Stimulated activated CD8-positive, alpha-beta memory T cell treated with anti-CD3 and anti-CD28 coated beads, Interleukin-2, amount 100 ng/mL, for 48 hours (primary cell): Measurements from ENCODE around the gene TTC39B.
"Not testable (repeated sequence)": the region's sequence is repeated elsewhere in the genome, so short reads cannot be mapped to it uniquely, and the experiment has no call there.

ENCODE experiments used
- DNase-seq, 2 donors: peaks; one replicate each; pipeline ENCODE4 v3.0.0-alpha.2; 2020; ENCODE audit warnings: low read depth in 2 of 2

TTC39B gene

GRCh38 chr9:15306757-15307522, at the start of gene TTC39B:
TTC39B (minus strand) TSS chr9:15307216; CDS start chr9:15307125, 91 bp downstream.
- peak; percentile 82 to 88 for DNase-seq

DNA sequence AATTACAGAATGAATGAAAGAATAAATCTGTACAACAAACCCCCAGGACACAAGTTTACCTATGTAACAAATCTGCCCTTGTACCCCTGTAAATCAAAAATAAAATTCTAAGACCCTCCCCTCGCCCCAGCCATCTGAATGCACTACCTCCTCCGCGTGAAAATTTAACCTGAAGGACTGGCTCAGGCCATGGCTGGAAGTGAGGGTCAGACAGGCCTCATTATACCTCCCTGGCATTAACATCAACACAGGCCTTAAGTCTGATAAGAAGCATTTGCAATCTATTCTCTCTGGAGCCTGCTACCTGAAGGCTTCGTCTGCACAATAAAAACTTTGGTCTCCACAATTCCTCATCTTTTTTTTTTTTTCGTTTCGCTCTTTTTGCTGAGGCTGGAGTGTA, 48.7 kb upstream of the TTC39B start:
- DNase-seq: no peak

DNA sequence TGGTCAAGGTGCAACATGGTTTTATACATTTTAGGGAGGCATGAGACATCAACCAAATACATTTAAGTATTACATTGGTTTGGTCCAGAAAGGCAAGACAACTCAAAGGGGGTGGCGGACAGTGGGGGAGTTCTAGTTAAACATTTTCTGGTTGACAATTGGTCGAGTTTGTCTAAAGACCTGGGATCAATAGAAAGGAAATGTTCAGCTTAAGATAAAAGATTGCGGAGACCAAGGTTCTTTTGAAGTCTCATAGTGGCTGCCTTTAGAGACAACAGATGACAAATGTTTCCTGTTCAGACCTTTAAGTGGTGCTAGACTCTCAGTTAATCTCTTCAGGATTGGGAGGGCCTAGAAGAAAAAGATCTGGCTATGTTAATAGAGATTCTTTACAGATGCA, 47.7 kb upstream of the TTC39B start:
- no peak for DNase-seq

DNA sequence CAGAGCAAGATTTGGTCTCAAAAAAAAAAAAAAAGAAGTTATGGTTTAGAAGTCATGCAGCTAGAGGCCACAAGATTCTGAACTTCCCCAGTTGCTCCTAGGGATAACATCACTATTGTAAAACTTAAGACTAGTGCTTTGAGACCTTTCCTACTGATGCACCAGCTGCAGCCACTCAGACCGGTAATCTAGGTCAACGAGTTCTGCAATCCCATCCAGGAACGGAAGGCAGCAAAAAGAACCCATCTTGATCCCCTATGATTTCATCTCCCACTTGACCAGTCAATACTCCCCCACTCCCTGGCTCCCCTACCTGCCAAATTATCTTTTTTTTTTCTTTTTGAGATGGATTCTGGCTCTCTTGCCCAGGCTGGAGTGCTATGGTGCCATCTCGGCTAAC, 46.9 kb upstream of the TTC39B start:
- no peak for DNase-seq

- DNase-seq: no peak
These were observed 45.3 kb upstream of the TTC39B start for GRCh38 chr9:15352306-15352705.

DNA sequence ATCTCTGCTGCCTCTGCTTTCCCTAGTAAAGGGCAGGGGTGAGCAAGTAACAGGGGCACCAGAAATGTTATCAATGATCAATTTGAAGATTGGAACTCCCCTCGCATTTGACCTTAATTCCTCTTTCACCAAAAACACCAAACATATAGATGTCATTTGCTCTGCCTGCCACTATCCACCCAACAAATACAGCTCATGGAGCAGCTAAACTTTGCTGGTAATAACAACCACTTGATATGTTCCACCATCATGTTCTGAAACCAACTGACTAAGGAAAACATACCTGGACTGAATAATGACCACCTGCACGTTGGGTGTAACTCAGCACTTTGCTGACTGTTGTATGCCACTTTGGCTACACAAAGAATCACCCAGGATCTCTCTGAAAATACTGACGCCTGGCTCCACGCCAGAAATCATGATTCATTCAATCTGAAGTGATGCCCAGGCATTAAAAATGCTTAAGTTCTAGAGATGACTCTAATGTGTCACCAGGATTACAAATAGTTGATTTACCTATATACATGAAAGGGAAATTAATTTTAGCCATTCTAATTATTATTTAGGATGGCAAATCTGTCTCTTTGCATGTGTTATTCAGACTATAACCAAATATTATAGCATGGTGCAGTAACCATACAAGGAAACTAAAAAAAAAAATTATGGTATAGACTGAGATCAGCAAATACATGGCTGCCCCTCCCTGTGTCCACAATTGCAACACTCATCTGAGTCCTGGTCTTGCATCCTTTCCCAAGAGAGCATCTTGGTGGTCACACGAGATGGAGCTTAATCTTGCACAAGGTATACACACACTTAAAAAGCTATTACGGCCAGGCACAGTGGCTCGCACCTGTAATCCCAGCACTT, 43.1 kb upstream of the TTC39B start:
- no peak for DNase-seq

GRCh38 chr9:15346837-15347236, 39.8 kb upstream of the TTC39B start:
- no peak for DNase-seq

- DNase-seq: no peak
These were observed 37.2 kb upstream of the TTC39B start for GRCh38 chr9:15344191-15344590.

- no peak for DNase-seq
These were observed 26.4 kb upstream of the TTC39B start for GRCh38 chr9:15333376-15333881.

- no peak for DNase-seq
These were observed 25.9 kb upstream of the TTC39B start for GRCh38 chr9:15332939-15333338.

- no peak for DNase-seq
These were observed 22.6 kb upstream of the TTC39B start for GRCh38 chr9:15329539-15330109.

- DNase-seq: no peak
These were observed 21.9 kb upstream of the TTC39B start for GRCh38 chr9:15328946-15329345.

DNA sequence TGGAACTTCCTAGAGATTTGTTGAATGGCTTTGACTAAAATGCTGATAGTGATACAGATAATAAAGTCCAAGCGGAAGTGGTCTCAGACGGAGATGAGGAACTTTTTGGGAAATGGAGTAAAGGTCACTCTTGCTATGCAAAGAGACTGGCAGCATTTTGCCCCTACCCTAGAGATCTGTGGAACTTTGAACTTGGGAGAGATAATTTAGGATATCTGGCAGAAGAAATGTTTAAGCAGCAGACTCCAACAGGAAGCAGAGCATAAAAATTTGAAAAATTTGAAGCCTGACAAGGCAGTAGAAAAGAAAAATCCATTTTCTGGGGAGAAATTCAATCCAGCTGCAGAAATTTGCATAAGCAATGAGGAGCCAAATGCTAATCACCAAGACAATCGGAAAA, 15.7 kb upstream of the TTC39B start:
- not testable (repeated sequence) for DNase-seq

DNA sequence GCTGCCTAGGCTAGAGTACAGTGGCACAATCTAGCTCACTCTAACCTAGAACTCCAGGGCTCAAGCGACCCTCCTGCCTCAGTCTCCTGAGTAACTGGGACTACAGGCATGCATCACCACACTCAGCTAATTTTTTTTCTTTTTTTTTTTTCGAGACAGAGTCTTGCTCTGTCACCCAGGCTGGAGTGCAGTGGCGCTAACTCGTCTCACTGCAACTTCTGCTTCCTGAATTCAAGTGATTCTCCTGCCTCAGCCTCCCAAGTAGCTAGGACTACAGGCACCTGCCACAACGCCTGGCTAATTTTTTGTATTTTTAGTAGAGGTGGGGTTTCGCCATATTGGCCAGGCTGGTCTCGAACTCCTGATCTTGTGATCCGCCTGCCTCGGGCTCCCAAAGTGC, 12.6 kb upstream of the TTC39B start:
- not testable (repeated sequence) for DNase-seq

DNA sequence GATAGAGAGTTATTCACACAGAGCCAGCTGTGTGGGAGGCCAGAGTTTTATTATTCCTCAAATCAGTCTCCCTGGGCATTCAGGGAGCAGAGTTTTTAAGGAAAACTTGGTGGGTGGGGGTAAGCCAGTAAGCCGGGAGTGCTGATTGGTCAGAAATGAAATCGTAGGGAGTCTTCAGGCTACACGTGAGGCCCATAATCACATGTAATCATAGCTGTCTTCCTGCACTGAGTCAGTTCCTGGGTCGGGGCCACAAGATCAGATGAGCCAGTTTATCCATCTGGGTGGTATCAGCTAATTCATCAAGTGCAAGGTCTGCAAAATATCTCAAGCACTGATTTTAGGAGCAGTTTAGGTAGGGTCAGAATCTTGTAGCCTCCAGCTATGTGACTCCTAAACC, 10.8 kb upstream of the TTC39B start:
- no peak for DNase-seq

- DNase-seq: no peak
These were observed 4.6 kb upstream of the TTC39B start for GRCh38 chr9:15311607-15312006.

DNA sequence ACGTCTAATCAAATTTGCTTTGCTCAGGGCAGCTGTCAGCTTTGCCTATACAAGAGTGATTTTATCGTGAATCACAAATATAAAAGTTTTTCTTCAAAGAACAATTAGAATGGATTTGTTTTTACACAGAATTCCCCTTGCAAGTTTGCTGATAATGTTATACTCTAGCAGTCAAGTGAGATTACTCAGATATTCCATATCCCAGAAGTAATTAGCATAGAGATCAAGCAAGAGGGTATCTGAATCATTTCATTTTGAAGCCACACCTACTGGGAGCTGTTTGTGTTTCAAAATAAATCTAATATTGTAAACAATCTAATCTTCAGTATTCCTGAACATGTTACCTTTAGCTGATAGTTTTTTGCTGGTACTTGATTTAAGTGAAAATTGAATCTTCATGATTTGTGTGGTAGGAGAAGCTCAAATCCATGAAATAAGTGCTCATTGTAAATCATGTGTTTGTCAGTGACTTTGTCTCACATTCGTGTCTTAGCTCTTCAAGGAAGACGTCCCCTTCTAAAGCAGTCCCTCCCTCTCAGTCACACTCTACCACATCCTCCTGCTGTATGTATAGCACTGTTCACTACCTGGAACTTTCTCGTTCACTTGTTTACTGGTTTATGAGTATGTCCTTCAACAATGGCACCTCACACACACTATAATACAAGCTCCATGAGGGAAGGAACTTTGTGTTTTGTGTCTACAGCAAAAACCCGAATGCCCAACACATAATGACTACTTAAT, 3.3 kb upstream of the TTC39B start:
- no peak for DNase-seq

DNA sequence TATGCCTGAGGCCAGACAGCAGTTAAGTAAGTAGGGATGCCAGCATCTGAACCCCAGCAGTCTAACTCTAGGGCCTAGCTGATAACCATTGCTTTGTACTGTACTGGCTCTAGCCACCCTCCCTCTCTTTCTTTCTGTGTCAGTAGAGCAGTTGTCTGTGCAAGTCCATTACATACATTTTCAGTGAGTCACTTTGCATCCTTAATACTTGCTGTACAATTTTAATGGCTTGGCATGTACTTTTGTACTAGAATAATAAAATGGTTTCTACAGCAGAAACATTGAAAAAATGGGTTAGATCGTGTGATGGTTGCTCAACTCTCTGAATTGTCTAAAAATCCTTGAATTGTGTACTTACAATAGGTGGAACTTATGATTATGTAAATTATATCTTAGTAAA, 1.5 kb upstream of the TTC39B start:
- no peak for DNase-seq

GRCh38 chr9:15307523-15307841, 466 bp upstream of the TTC39B start:
- no peak for DNase-seq

GRCh38 chr9:15306068-15306756, 804 bp downstream of the TTC39B start:
- no peak for DNase-seq

DNA sequence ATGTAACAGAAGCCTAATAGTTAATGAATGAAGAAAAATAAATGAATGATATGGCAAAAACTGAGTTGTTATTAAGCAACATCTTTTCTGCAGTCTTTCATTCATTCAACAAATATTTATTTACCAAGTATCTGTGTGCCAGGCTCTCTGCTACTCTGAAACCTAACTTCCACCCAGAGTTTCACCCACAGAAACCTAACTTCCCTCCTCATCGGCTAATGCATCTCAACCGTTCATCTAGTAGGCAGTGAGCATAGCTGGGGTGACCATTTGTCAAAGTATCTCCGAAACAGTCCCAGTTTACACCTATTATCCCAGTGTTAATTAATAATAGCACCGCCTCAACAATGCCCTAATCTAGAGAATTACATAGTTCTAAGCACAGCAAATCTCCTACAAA, 1.5 kb downstream of the TTC39B start:
- no peak for DNase-seq
